Bronchus fibroblast of lung (primary cell): Measurements from ENCODE around the gene DNAJC9. TPM values are rescaled to one million over a fixed set of nuclear protein-coding genes. Genes with fewer than 3 reads are reported as not detected.

Source experiments
- total RNA-seq: library from RNA; depleted of rRNA; stranded (reverse); fragments of >200 nt; gene quantifications from 2 replicates; pipeline ENCODE4 v1.2.3, GENCODE V29; 2015

Gene DNAJC9
- total RNA-seq = 52.0 and 64.2 TPM in 2 replicates

GRCh38 chr10:73246646-73247508 lies at the start of gene DNAJC9:
Gene DNAJC9 (minus strand): TSS chr10:73247255. CDS start chr10:73247189, 66 bp downstream.

DNA sequence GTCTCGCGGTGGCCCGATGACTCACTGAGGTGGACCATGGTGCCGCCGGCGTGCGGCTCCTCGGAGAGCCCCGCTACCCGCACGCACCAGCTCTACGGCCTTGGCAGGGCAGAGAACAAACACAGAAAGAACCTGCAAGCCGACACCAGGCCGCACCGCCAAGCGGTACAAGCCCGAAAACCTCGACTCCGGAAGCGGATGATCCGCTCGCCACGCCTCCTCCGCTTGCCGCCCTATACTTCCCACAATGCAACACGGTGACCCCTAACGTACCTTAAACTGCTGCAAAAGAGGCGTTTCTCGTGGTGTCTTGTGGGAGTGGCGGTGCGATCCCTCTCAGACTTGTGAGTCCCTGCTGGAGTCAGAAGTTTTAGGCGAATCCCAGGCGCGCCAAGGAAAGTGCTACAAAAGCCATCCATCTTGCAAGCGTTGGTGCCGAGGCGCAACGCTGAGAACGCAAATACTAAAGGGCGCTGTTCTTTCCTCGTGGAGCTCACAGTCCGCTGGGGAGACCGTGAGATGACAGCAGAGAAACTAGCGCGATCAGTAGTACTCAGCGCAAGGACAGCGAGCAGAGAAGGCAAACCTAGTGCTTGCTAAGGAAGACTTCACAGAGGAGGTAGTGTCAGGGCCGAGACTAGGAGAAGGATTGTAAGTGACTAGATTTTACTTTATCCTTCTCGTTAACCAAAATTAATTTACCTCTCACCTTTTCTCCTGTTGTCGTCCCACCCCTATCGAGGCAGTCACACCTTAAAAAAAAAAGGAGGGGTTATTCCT lies 5.6 kb upstream of the DNAJC9 start, which contains the start of gene MRPS16:
TSS of gene MRPS16 (minus strand) at position 200 of the 780 bp plus-strand sequence. CDS start at position 38, 162 bp downstream.

Other genes with a start within 250 kb of the DNAJC9 start
- gene P4HA1, start 150.4 kb downstream of the DNAJC9 start, total RNA-seq = 37.2 and 45.9 TPM in 2 replicates
- gene NUDT13, start 136.8 kb downstream of the DNAJC9 start, total RNA-seq = 0.84 and 2.1 TPM in 2 replicates
- gene ECD, start 79.2 kb downstream of the DNAJC9 start, total RNA-seq = 24.7 and 26.5 TPM in 2 replicates
- gene FAM149B1, start 79.1 kb downstream of the DNAJC9 start, total RNA-seq = 9.4 and 11.6 TPM in 2 replicates
- 69.1 and 74.1 TPM in 2 replicates for gene MRPS16, start 5.4 kb upstream of the DNAJC9 start, total RNA-seq
- gene CFAP70, start 111.6 kb upstream of the DNAJC9 start, total RNA-seq = under 0.01 and 0.34 TPM in 2 replicates
- 98.1 and 107 TPM in 2 replicates for gene ANXA7, start 166.8 kb upstream of the DNAJC9 start, total RNA-seq
- 0.15 and 0.50 TPM in 2 replicates for gene MSS51, start 186.3 kb upstream of the DNAJC9 start, total RNA-seq
- 14.9 and 16.5 TPM in 2 replicates for gene PPP3CB, start 248.8 kb upstream of the DNAJC9 start, total RNA-seq